GM10248 (cell line): Measurements from ENCODE around the gene GTF3C4.
"Not testable (repeated sequence)": the region's sequence is repeated elsewhere in the genome, so short reads cannot be mapped to it uniquely, and the experiment has no call there.

Source experiments
- CTCF ChIA-PET: fragments of 300-600 bp; sonication (Branson Sonifier 250); formaldehyde crosslinking; extraction: SDS; loops from one replicate; lab custom pipeline; 2021; ENCODE audit warnings: antibody characterized with exemption; lab: Yijun Ruan, JAX
- POLR2A ChIA-PET: fragments of 350-650 bp; sonication (Branson Sonifier 250); formaldehyde crosslinking; extraction: SDS; loops from one replicate; lab custom pipeline; 2020; ENCODE audit warnings: antibody characterized with exemption; lab: Yijun Ruan, JAX
- DNase-seq: peaks from one replicate; pipeline ENCODE4 v3.0.0; 2012; ENCODE audit errors: extremely low spot score
- TF ChIP-seq, protein P1 (sequence below): IDR thresholded peaks from 2 replicates; pipeline ENCODE4 v1.5.1; 2012; ENCODE audit warnings: mild to moderate bottlenecking, low read depth; ENCODE audit errors: extremely low read depth, missing control alignments, control extremely low read depth

Gene GTF3C4

DNA sequence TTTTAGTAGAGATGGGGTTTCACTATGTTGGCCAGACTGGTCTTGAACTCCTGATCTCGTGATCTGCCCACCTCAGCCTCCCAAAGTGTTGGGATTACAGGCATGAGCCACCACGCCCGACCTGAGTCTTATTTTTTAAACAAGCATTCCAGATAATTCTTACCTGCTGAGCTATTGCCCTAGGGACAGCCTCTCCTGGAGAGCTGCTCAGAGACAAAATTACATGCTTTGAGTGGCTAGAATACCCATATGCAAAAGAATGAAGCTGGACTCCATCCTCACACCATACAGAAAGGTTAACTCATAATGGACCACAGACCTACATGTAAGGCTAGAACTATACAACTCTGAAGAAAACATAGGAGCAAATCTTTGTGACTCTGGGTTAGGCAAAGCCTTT, 41.6 kb downstream of the GTF3C4 start:
- DNase-seq = no peak
- TF ChIP-seq, protein P1, sequence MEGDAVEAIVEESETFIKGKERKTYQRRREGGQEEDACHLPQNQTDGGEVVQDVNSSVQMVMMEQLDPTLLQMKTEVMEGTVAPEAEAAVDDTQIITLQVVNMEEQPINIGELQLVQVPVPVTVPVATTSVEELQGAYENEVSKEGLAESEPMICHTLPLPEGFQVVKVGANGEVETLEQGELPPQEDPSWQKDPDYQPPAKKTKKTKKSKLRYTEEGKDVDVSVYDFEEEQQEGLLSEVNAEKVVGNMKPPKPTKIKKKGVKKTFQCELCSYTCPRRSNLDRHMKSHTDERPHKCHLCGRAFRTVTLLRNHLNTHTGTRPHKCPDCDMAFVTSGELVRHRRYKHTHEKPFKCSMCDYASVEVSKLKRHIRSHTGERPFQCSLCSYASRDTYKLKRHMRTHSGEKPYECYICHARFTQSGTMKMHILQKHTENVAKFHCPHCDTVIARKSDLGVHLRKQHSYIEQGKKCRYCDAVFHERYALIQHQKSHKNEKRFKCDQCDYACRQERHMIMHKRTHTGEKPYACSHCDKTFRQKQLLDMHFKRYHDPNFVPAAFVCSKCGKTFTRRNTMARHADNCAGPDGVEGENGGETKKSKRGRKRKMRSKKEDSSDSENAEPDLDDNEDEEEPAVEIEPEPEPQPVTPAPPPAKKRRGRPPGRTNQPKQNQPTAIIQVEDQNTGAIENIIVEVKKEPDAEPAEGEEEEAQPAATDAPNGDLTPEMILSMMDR = no peak
- ChIA-PET CTCF (no interaction called here), POLR2A (no interaction called here)

DNA sequence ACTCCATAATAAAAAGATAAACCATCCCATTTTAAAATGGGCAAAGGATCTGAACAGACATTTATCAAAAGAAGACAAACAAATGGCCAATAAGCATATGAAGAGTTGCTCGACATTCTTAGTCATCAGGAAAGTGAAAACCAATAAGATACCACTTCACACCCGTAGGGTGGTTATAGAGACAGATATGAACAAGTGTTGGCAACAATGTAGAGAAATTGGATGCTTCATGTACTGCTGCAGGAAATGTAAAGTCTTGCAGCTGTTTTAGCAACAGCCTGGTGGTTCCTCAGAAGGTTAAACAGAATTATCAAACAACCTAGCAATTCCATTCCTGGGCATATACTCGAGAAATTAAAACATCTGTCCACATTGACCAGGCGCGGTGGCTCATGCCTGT, 42.5 kb downstream of the GTF3C4 start:
- TF ChIP-seq, protein P1 = no peak
- ChIA-PET CTCF (no interaction called here), POLR2A (no interaction called here)
- DNase-seq = no peak

DNA sequence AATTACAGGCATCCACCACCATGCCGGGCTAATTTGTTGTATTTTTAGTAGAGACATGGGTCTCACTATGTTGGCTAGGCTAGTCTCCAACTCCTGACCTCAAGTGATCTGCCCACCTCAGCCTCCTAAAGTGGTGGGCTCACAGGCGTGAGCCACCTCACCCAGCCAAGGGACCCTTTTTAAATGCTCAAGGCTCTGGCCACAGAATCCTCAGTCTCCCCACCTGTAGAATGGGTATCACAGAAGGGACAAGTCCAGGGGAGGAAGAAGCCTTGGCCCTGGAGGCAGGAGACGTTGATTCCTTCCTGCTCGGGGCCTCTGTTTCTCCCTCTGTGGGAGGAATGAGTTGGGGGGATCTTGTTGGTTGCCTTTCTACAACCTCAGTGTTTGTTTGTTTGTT, 45.7 kb downstream of the GTF3C4 start:
- CTCF ChIA-PET = no interaction called here
- TF ChIP-seq, protein P1 = no peak
- POLR2A ChIA-PET = no interaction called here
- DNase-seq = no peak

DNA sequence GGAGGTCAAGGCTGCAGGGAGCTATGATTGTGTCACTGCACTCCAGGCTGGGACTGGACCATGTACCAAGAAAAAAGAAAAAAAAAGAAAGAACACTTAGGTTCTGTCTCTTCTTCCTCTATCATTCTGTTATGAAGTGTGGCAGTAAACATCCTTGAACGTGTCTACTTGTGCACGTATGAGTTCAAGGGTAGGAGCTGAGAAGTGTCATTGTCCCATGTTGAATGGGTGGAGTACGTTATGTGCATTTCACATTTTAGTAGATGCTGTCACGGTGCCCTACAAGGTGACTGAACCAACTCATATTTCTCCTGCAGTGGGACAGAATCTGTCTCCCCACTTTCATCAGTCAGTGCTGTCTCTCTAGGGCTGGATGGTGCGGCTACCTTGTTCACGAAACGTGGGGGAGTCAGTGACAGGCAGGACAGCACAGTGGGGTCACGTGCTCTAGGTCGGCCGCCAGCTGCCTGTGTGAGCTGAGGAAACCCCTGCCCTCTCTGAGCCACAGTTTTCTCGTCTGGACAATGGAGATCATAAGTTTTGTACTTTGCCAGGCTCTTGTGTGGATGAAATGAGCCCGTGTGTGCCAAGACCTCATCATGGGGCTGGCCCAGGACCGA, 47.2 kb downstream of the GTF3C4 start:
- DNase-seq = no peak
- TF ChIP-seq, protein P1 = no peak
- CTCF ChIA-PET = no interaction called here
- POLR2A ChIA-PET = no interaction called here

DNA sequence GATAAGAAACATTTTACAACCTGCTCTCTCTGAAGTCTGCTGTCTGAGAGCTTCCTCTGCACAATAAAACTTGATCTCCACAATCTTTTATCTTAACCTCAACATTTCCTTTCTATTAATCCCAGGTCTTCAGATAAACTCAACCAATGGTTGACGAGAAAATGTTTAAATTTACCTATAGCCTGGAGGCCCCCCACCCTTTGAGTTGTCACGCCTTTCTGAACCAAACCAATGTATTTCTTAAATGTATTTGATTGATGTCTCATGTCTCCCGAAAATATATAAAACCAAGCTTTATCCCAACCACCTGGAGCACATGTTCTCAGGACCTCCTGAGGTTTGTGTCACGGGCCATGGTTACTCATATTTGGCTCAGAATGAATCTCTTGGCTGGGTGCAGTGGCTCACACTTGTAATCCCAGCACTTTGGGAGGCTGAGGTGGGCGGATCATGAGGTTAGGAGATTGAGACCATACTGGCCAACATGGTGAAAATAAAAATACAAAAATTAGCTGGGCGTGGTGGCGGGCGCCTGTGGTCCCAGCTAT, 48.2 kb downstream of the GTF3C4 start:
- POLR2A ChIA-PET, CTCF ChIA-PET, DNase-seq: not testable (repeated sequence)

DNA sequence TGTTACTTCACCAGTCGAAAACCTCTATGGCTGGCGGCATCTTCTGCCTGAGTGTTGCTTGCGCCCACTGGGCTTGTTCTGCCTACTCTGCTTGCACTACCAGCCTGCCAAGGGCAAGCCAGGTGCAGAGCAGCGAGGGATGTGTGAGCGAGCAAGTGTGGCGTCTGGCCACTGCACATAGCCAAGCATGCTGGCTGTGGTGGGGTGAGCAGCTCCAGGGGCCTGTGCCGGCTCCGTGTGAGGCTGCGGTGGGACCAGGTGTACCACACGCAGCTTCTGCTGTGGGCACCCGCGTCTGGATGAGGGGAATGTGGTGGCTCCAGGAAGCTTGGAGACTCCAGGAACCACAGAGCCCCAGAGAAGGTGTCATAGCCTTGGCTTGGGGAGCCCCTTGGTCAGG, 51.4 kb downstream of the GTF3C4 start:
- ChIA-PET POLR2A (no interaction called here), CTCF (no interaction called here)
- no peak for DNase-seq
- TF ChIP-seq, protein P1 = no peak

DNA sequence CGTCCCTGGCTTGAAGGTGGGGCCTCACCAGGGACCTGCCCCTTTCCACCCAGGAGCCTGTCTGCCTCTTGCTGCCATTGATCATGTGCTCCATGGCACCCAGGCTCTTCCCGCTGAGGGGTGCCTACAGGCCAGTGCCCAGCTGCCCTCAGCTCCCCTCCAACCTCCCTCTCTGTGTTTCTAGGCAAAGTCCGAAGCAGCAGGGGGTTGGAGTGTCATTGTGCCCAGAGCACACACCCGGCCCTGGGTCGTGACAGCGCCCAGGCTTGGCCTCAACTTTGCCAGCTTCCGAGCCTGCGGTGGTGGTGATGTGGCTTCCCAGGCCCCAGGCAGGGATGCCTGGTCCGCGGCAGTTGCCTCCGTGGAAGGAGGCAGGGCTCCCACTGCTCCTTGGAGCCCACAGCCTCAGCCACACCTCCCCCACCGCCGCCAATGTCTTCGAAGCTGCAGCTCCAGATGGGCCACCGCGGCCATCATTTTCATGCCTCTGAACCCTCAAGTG, 52.4 kb downstream of the GTF3C4 start:
- TF ChIP-seq, protein P1 = no peak
- no peak for DNase-seq
- CTCF ChIA-PET = no interaction called here
- POLR2A ChIA-PET = no interaction called here
